H9 (cell line): ENCODE results near the gene ZNF267. TPM values are rescaled to one million over a fixed set of nuclear protein-coding genes. Genes with fewer than 3 reads are reported as not detected.

ENCODE experiments used
- DNase-seq: peaks from one replicate; pipeline ENCODE4 v3.0.0-alpha.2; 2017
- H2AFZ ChIP-seq: one replicate; pipeline ENCODE4 v1.6.1; 2013; ENCODE audit warnings: mild to moderate bottlenecking, low read length, control low read depth, moderate library complexity
- H2AK5ac ChIP-seq: 2 replicates; pipeline ENCODE4 v1.6.1; 2013; ENCODE audit warnings: low read length, control low read depth, mixed read lengths; ENCODE audit not compliant: insufficient read length
- H2BK120ac ChIP-seq: one replicate; pipeline ENCODE4 v1.6.1; 2013; ENCODE audit warnings: low read depth, mild to moderate bottlenecking, low read length, control low read depth, inconsistent platforms; ENCODE audit not compliant: poor library complexity, severe bottlenecking
- H2BK12ac ChIP-seq: 2 replicates; pipeline ENCODE4 v1.6.1; 2013; ENCODE audit warnings: low read length, control low read depth, mixed read lengths, low read depth; ENCODE audit not compliant: insufficient read length
- H2BK15ac ChIP-seq: 2 replicates; pipeline ENCODE4 v1.6.1; 2013; ENCODE audit warnings: low read depth, low read length, control low read depth
- H2BK20ac ChIP-seq: one replicate; pipeline ENCODE4 v1.6.1; 2013; ENCODE audit warnings: low read depth, mild to moderate bottlenecking, low read length, control low read depth, inconsistent platforms; ENCODE audit not compliant: poor library complexity, severe bottlenecking
- H2BK5ac ChIP-seq: 2 replicates; pipeline ENCODE4 v1.6.1; 2013; ENCODE audit warnings: low read length, control low read depth, mixed read lengths; ENCODE audit not compliant: insufficient read length
- H3K14ac ChIP-seq: 2 replicates; pipeline ENCODE4 v1.6.1; 2013; ENCODE audit warnings: low read length, control low read depth; ENCODE audit not compliant: insufficient read depth
- H3K18ac ChIP-seq: 2 replicates; pipeline ENCODE4 v1.6.1; 2013; ENCODE audit warnings: low read depth, mild to moderate bottlenecking, mixed read lengths, low read length, control low read depth; ENCODE audit not compliant: insufficient read length
- H3K23ac ChIP-seq: 2 replicates; pipeline ENCODE4 v1.6.1; 2013; ENCODE audit warnings: low read length, control low read depth, mixed read lengths, low read depth; ENCODE audit not compliant: insufficient read length
- H3K23me2 ChIP-seq: 2 replicates; pipeline ENCODE4 v1.6.1; 2013; ENCODE audit warnings: low read depth, mild to moderate bottlenecking, mixed read lengths, low read length, control low read depth; ENCODE audit not compliant: insufficient read length, poor library complexity, severe bottlenecking
- H3K27ac ChIP-seq: 2 replicates; pipeline ENCODE4 v1.5.1; 2013; ENCODE audit warnings: low read length, control low read depth, mixed read lengths, low read depth; ENCODE audit not compliant: insufficient read length
- H3K27me3 ChIP-seq: 2 replicates; pipeline ENCODE4 v1.6.1; 2013; ENCODE audit warnings: low read length, control low read depth, inconsistent platforms; ENCODE audit not compliant: insufficient read depth
- H3K4ac ChIP-seq: 2 replicates; pipeline ENCODE4 v1.6.1; 2013; ENCODE audit warnings: low read depth, mild to moderate bottlenecking, control low read depth, inconsistent platforms, low read length, moderate library complexity
- H3K4me1 ChIP-seq: 2 replicates; pipeline ENCODE4 v1.6.1; 2013; ENCODE audit warnings: low read length, control low read depth, inconsistent platforms; ENCODE audit not compliant: insufficient read depth
- H3K4me2 ChIP-seq: 2 replicates; pipeline ENCODE4 v1.6.1; 2013; ENCODE audit warnings: low read length, control low read depth, mixed read lengths; ENCODE audit not compliant: insufficient read length, insufficient read depth
- H3K56ac ChIP-seq: 2 replicates; pipeline ENCODE4 v1.6.1; 2013; ENCODE audit warnings: low read depth, mild to moderate bottlenecking, mixed read lengths, low read length, control low read depth; ENCODE audit not compliant: insufficient read length
- H3K79me1 ChIP-seq: 2 replicates; pipeline ENCODE4 v1.6.1; 2013; ENCODE audit warnings: low read depth, mild to moderate bottlenecking, moderate library complexity, low read length, control low read depth, inconsistent platforms; ENCODE audit not compliant: insufficient read depth, poor library complexity, severe bottlenecking
- H3K79me2 ChIP-seq: 2 replicates; pipeline ENCODE4 v1.6.1; 2013; ENCODE audit warnings: low read length, control low read depth, inconsistent platforms; ENCODE audit not compliant: insufficient read depth
- H3K9ac ChIP-seq: 2 replicates; pipeline ENCODE4 v1.6.1; 2013; ENCODE audit warnings: low read length, control low read depth, mixed read lengths; ENCODE audit not compliant: insufficient read length; ENCODE audit errors: extremely low read depth
- H3K9me3 ChIP-seq: one replicate; pipeline ENCODE4 v1.6.1; 2013; ENCODE audit warnings: low read depth, low read length, inconsistent platforms; ENCODE audit not compliant: control insufficient read depth
- H3T11ph ChIP-seq: one replicate; pipeline ENCODE4 v1.6.1; 2013; ENCODE audit warnings: mild to moderate bottlenecking, low read length, control low read depth, inconsistent platforms
- H4K20me1 ChIP-seq: one replicate; pipeline ENCODE4 v1.6.1; 2013; ENCODE audit not compliant: control insufficient read depth, insufficient read length, insufficient read depth
- H4K5ac ChIP-seq: 2 replicates; pipeline ENCODE4 v1.6.1; 2013; ENCODE audit warnings: low read depth, mild to moderate bottlenecking, mixed read lengths, low read length, control low read depth; ENCODE audit not compliant: insufficient read length
- H4K8ac ChIP-seq: replicated peaks from 2 replicates; pipeline ENCODE4 v1.6.1; 2013; ENCODE audit warnings: low read length, control low read depth, mixed read lengths, low read depth; ENCODE audit not compliant: insufficient read length
- H4K91ac ChIP-seq: 2 replicates; pipeline ENCODE4 v1.6.1; 2013; ENCODE audit warnings: low read depth, mild to moderate bottlenecking, moderate library complexity, mixed read lengths, low read length, control low read depth; ENCODE audit not compliant: insufficient read length
- H3K27ac Mint-ChIP-seq, 3 experiments: 2 replicates in 2 of 3; 3 replicates in 1 of 3; pipeline ENCODE4 v1.8.0; 2020 to 2021; ENCODE audit warnings: mixed read lengths in 3 of 3, mild to moderate bottlenecking in 1 of 3, moderate library complexity in 1 of 3
- H3K27me3 Mint-ChIP-seq: 2 replicates; pipeline ENCODE4 v1.8.0; 2021; ENCODE audit warnings: low read depth, mild to moderate bottlenecking, moderate library complexity, mixed read lengths
- H3K36me3 Mint-ChIP-seq, 3 experiments: 2 replicates in 2 of 3; 3 replicates in 1 of 3; pipeline ENCODE4 v1.8.0; 2020 to 2021; ENCODE audit warnings: low read depth in 3 of 3, mixed read lengths in 3 of 3; ENCODE audit not compliant: insufficient read depth in 1 of 3
- H3K4me1 Mint-ChIP-seq, 2 experiments: 2 replicates each; pipeline ENCODE4 v1.8.0; 2020; ENCODE audit warnings: mixed read lengths in 2 of 2
- H3K4me3 Mint-ChIP-seq, 2 experiments: 2 replicates in 1 of 2; 3 replicates in 1 of 2; pipeline ENCODE4 v1.8.0; 2020 to 2021; ENCODE audit warnings: mild to moderate bottlenecking in 2 of 2, mixed read lengths in 2 of 2, moderate library complexity in 1 of 2
- H3K9me3 Mint-ChIP-seq, 2 experiments: 2 replicates in 1 of 2; 3 replicates in 1 of 2; pipeline ENCODE4 v1.8.0; 2020; ENCODE audit warnings: mild to moderate bottlenecking in 2 of 2, mixed read lengths in 2 of 2, moderate library complexity in 1 of 2
- CTCF ChIP-seq: fragments of 200-600 bp; sonication (generic); conservative IDR thresholded peaks from 3 replicates; pipeline ENCODE4 v1.8.0; 2021; ENCODE audit warnings: antibody characterized with exemption, mild to moderate bottlenecking
- WGBS: extraction: QIAGEN DNeasy Blood & Tissue Kit; methylation state at CpG from one replicate; pipeline ENCODE4 v1.1.7; 2013; ENCODE audit warnings: missing lambda C conversion rate, low lambda C conversion rate, mixed read lengths; ENCODE audit not compliant: insufficient read length; ENCODE audit errors: extremely low coverage; 5-methylcytosine and 5-hydroxymethylcytosine counted together
- total RNA-seq: library from RNA; stranded (reverse); gene quantifications from 2 replicates; pipeline ENCODE4 v1.2.1, GENCODE V29; 2021

Gene ZNF267
- total RNA-seq, 1 experiment from 2014 or later, result 36.1 TPM

DNA sequence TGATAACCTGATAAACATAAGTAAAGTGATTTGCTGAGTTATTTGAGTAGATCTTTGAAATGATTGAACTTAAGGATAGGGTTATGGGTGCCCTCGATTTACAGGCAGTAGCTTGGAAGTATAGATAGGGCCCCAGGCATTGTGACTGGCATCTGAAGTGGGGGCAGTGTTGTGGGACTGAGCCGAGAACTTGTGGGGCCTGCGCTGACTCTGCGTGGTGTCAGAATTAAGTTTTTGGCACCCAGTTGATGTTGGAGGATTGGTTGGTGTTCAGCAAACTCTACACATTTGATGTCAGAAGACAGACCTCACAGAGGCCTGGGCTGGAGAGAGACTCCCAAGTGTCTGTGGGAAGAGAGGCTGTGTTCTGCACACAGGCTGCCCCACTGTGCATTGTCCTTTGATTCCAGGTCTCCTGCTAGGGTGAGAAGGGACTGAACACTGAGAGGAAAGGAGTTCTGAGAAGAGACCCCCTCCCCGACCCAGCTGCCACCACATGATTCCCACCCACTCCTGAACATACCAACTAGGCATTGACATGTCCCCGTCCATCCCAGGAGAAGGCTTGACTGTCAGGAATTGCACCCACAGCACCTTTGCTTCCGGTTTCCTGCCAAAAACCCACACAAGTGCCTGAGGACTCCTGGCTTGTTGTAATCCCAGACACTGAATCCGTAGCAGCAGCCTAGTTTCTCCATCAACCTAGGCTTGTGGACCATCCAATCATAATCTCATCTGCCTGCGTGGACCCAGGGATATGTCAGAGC lies 4.5 kb downstream of the ZNF267 start:
- Histone ChIP-seq H2BK15ac (no peak overlapping the region), H3K4me2 (no peak overlapping the region), H4K8ac (no peak overlapping the region), H4K20me1 (peaks cover 2% of the 10 kb centered on the region), H3K23ac (no peak overlapping the region), H3K4me1 (peaks cover 7% of the 10 kb centered on the region; the same call in 1 of the 2 replicates), H3K79me1 (peaks cover 5% of the 10 kb centered on the region), H3K56ac (no peak overlapping the region), H3K14ac (no peak overlapping the region), H2BK20ac (no peak overlapping the region), H3K79me2 (peaks cover 41% of the 10 kb centered on the region; the same call in 1 of the 2 replicates), H3K27me3 (no peaks in the 10 kb centered on the region), H4K91ac (no peak overlapping the region), H3K27ac (no peak overlapping the region), H2BK12ac (no peak overlapping the region), H3K9me3 (no peaks in the 10 kb centered on the region), H3K4ac (no peak overlapping the region), H3K9ac (no peak overlapping the region), H3T11ph (no peak overlapping the region), H3K18ac (no peak overlapping the region), H2AK5ac (no peak overlapping the region), H2BK120ac (no peak overlapping the region), H4K5ac (no peak overlapping the region), H2BK5ac (no peak overlapping the region), H3K23me2 (no peaks in the 10 kb centered on the region), H2AFZ (no peak overlapping the region)
- peaks cover 0 to 39% of the 10 kb centered on the region in 2 experiments; a peak in 3 of 5 replicates for H3K9me3 Mint-ChIP-seq
- WGBS, result no CpG with 5 or more reads among the region's 9 CpGs
- H3K4me1 Mint-ChIP-seq, result peaks cover 12 to 27% of the 10 kb centered on the region in 2 experiments
- no peak overlapping the region for H3K4me3 Mint-ChIP-seq
- peaks cover 4 to 56% (median 26%) of the 10 kb centered on the region in 3 experiments for H3K36me3 Mint-ChIP-seq
- H3K27ac Mint-ChIP-seq, result no peak overlapping the region
- DNase-seq, result no peak
- TF ChIP-seq CTCF, result no peak
- 0 out of 2 replicates have a peak, but pooled peaks cover 2% of the 10 kb centered on the region for H3K27me3 Mint-ChIP-seq
